GM23248 (cell line): Measurements from ENCODE around the gene TRABD. TPM values are rescaled to one million over a fixed set of nuclear protein-coding genes. Genes with fewer than 3 reads are reported as not detected.
"Not testable (repeated sequence)": the region's sequence is repeated elsewhere in the genome, so short reads cannot be mapped to it uniquely, and the experiment has no call there.

Experiments used
- DNase-seq: peaks from one replicate; pipeline ENCODE4 v3.0.0-alpha.2; 2015
- H2AFZ ChIP-seq: fragments of 200-600 bp; sonication (generic); 2 replicates; pipeline ENCODE4 v1.6.1; 2016; ENCODE audit warnings: antibody characterized with exemption
- H3F3A ChIP-seq: fragments of 200-600 bp; sonication (generic); 2 replicates; pipeline ENCODE4 v1.6.1; 2016; ENCODE audit warnings: mild to moderate bottlenecking, antibody characterized with exemption, mixed run types; ENCODE audit not compliant: insufficient read depth
- H3K27ac ChIP-seq: fragments of 200-600 bp; sonication (generic); 2 replicates; pipeline ENCODE4 v1.5.1; 2016; ENCODE audit warnings: mild to moderate bottlenecking
- H3K27me3 ChIP-seq: fragments of 200-600 bp; sonication (generic); replicated peaks from 2 replicates; pipeline ENCODE4 v1.6.1; 2016; ENCODE audit warnings: mild to moderate bottlenecking; ENCODE audit not compliant: insufficient read depth
- H3K36me3 ChIP-seq: fragments of 200-600 bp; sonication (generic); 2 replicates; pipeline ENCODE4 v1.6.1; 2016; ENCODE audit warnings: low read depth, mild to moderate bottlenecking
- H3K4me1 ChIP-seq: fragments of 200-600 bp; sonication (generic); 2 replicates; pipeline ENCODE4 v1.6.1; 2016; ENCODE audit warnings: mild to moderate bottlenecking; ENCODE audit not compliant: insufficient read depth
- H3K4me2 ChIP-seq: fragments of 200-600 bp; sonication (generic); one replicate; pipeline ENCODE4 v1.6.1; 2016; ENCODE audit warnings: mild to moderate bottlenecking; ENCODE audit not compliant: unreplicated experiment
- H3K4me3 ChIP-seq: fragments of 200-600 bp; sonication (generic); 2 replicates; pipeline ENCODE4 v1.5.1; 2016; ENCODE audit warnings: mild to moderate bottlenecking
- H3K79me2 ChIP-seq: fragments of 200-600 bp; sonication (generic); 2 replicates; pipeline ENCODE4 v1.6.1; 2016; ENCODE audit warnings: mild to moderate bottlenecking; ENCODE audit not compliant: insufficient read depth
- H3K9ac ChIP-seq: fragments of 200-600 bp; sonication (generic); 2 replicates; pipeline ENCODE4 v1.6.1; 2016; ENCODE audit warnings: mild to moderate bottlenecking
- H3K9me2 ChIP-seq: fragments of 200-600 bp; sonication (generic); 2 replicates; pipeline ENCODE4 v1.6.1; 2016; ENCODE audit warnings: mixed run types, mild to moderate bottlenecking, moderate library complexity; ENCODE audit not compliant: insufficient read depth
- H3K9me3 ChIP-seq: fragments of 200-600 bp; sonication (generic); one replicate; pipeline ENCODE4 v1.6.1; 2017; ENCODE audit warnings: low read depth
- H4K20me1 ChIP-seq: fragments of 200-600 bp; sonication (generic); 2 replicates; pipeline ENCODE4 v1.6.0; 2016; ENCODE audit not compliant: insufficient read depth
- EZH2 ChIP-seq: fragments of 200-600 bp; sonication (generic); IDR thresholded peaks from 2 replicates; pipeline ENCODE4 v1.6.1; 2018; ENCODE audit warnings: antibody characterized with exemption, mild to moderate bottlenecking; ENCODE audit not compliant: insufficient read depth, poor library complexity, severe bottlenecking
- EZH2phosphoT487 ChIP-seq: fragments of 200-600 bp; sonication (generic); IDR thresholded peaks from 2 replicates; pipeline ENCODE4 v1.6.1; 2018; ENCODE audit warnings: antibody characterized with exemption, moderate library complexity, mild to moderate bottlenecking, low read depth; ENCODE audit not compliant: insufficient read depth
- WGBS, 2 experiments: methylation state at CpG; one replicate each; pipeline ENCODE4 v1.1.6; 2015 to 2017; ENCODE audit warnings: low lambda C conversion rate in 2 of 2, low coverage in 1 of 2; ENCODE audit errors: missing lambda C conversion rate in 2 of 2; 5-methylcytosine and 5-hydroxymethylcytosine counted together
- in situ Hi-C: fragments of 300-500 bp; cut with MboI; formaldehyde crosslinking; loops from 2 replicates; pipeline ENCODE4 v1.15.0; 2020
- polyA plus RNA-seq: library from polyadenylated mRNA; unstranded; fragments of >200 nt; fragmentation: Nextera tagmentation; extraction: Ambion mirVana; gene quantifications from 2 replicates; pipeline ENCODE4 v1.2.1, GENCODE V29; 2016
- total RNA-seq: library from RNA; depleted of rRNA; stranded (reverse); fragments of >200 nt; shearing (Covaris generic); gene quantifications from 2 replicates; pipeline ENCODE4 v1.2.3, GENCODE V29; 2014

TRABD gene
- total and polyA plus RNA-seq, 2 experiments from 2014 or later = 19.5 to 22.6 TPM

GRCh38 chr22:50202130-50202666 is 16.5 kb downstream of the TRABD start:
- WGBS, 2 experiments = 59 to 64% methylated on average over 9 to 13 of the region's 13 CpGs
- Histone ChIP-seq H3K9ac (peak overlapping the region; percentile 76), H3K36me3 (peaks cover 10% of the 10 kb centered on the region; the same call in 1 of the 2 replicates), H3K79me2 (peaks cover 42% of the 10 kb centered on the region), H3K27me3 (no peaks in the 10 kb centered on the region), H2AFZ (no peak overlapping the region), H3K27ac (no peak overlapping the region), H3K9me2 (no peaks in the 10 kb centered on the region), H3K4me2 (peak overlapping the region; percentile 76), H4K20me1 (no peaks in the 10 kb centered on the region), H3K9me3 (no peaks in the 10 kb centered on the region), H3F3A (no peaks in the 10 kb centered on the region; the same call in 1 of the 2 replicates), H3K4me3 (peak overlapping the region; percentile 94), H3K4me1 (peaks cover 8% of the 10 kb centered on the region)
- in situ Hi-C loops = no loop called here
- DNase-seq = no peak
- TF ChIP-seq EZH2phosphoT487 (no peak), EZH2 (no peak)

DNA sequence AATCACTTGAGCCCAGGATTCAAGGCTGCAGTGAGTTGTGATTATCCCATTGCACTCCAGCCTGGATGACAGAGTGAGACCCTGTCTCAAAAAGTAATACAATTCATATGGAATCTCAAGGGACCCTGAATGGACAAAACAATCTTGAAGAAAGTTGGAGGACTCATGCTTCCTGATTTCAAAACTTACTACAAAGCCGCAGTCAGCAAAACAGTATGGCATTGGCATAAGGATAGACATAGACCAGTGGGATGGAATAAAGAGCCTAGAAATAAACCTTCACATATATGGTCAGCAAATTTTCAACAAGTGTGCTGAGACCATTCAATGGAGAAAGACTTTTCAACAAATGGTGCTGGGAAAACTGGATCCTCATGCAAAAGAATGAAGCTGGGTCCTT is 17.6 kb downstream of the TRABD start:
- in situ Hi-C loops = no loop called here

GRCh38 chr22:50204571-50204970 is 18.9 kb downstream of the TRABD start:
- Histone ChIP-seq H3K4me3 (no peak overlapping the region), H3K4me2 (no peak overlapping the region), H3K9ac (no peak overlapping the region), H3K9me3 (no peaks in the 10 kb centered on the region), H2AFZ (no peak overlapping the region), H3K79me2 (peaks cover 42% of the 10 kb centered on the region), H3K36me3 (peaks cover 10% of the 10 kb centered on the region; the same call in 1 of the 2 replicates), H3K4me1 (peaks cover 8% of the 10 kb centered on the region), H3F3A (no peaks in the 10 kb centered on the region), H3K9me2 (no peaks in the 10 kb centered on the region), H3K27me3 (no peaks in the 10 kb centered on the region), H4K20me1 (no peaks in the 10 kb centered on the region), H3K27ac (no peak overlapping the region)
- DNase-seq = no peak
- in situ Hi-C loops = no loop called here
- 97% methylated on average over 7 of the region's 7 CpGs for WGBS, 2 experiments
- TF ChIP-seq EZH2phosphoT487 = no peak
- no peak for TF ChIP-seq EZH2

More for the DNA sequence above, 17.6 kb downstream of the TRABD start:
- WGBS, 2 experiments = 100% methylated on average over 1 of the region's 1 CpG
- H3F3A ChIP-seq = no peaks in the 10 kb centered on the region; the same call in 1 of the 2 replicates
- no peak overlapping the region for H2AFZ ChIP-seq
- peaks cover 10% of the 10 kb centered on the region; the same call in 1 of the 2 replicates for H3K36me3 ChIP-seq
- H3K9me3 ChIP-seq = no peaks in the 10 kb centered on the region
- H3K4me1 ChIP-seq = peaks cover 8% of the 10 kb centered on the region
- no peak overlapping the region for H3K4me2 ChIP-seq
- no peak overlapping the region for H3K27ac ChIP-seq
- peaks cover 42% of the 10 kb centered on the region for H3K79me2 ChIP-seq
- no peaks in the 10 kb centered on the region for H4K20me1 ChIP-seq
- H3K27me3 ChIP-seq = no peaks in the 10 kb centered on the region
- no peak overlapping the region for H3K4me3 ChIP-seq
- H3K9ac ChIP-seq = no peak overlapping the region
- DNase-seq = no peak
- no peaks in the 10 kb centered on the region for H3K9me2 ChIP-seq
- no peak for TF ChIP-seq EZH2
- TF ChIP-seq EZH2phosphoT487 = no peak

DNA sequence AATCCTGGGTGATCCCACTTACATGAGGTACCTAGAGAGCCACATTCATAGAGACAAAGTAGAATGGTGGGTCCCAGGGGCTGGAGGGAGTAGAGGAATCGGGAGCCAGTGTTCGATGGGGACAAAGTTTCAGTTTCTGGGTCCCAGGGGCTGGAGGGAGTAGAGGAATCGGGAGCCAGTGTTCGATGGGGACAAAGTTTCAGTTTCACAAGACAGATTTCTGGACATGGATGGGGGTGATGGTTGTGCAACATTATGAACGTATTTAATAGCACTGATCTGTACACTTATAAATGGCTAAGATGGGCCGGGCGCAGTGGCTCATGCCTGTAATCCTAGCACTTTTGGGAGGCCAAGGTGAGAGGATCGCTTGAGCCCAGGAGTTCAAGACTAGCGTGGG is 19.3 kb downstream of the TRABD start:
- in situ Hi-C loops, H3K27me3 ChIP-seq, DNase-seq, H3K4me2 ChIP-seq, H3K36me3 ChIP-seq, H3K9me3 ChIP-seq, H3K9me2 ChIP-seq, H4K20me1 ChIP-seq, H3K4me1 ChIP-seq, H3K4me3 ChIP-seq, H3K9ac ChIP-seq, H3F3A ChIP-seq, H3K27ac ChIP-seq, H2AFZ ChIP-seq: not testable (repeated sequence)
- whole genome bisulfite sequencing, 2 experiments = 74 to 78% methylated on average over 9 of the region's 9 CpGs
- peaks cover 42% of the 10 kb centered on the region for H3K79me2 ChIP-seq
